Hindlimb muscle (tissue), 1 donor: Measurements from ENCODE around the gene LVRN. TPM values are rescaled to one million over a fixed set of nuclear protein-coding genes. Genes with fewer than 3 reads are reported as not detected.

Experiments
- DNase-seq: peaks from one replicate; pipeline ENCODE4 v3.0.0-alpha.2; 2013
- polyA plus RNA-seq: library from polyadenylated mRNA; unstranded; fragments of 120-200 nt; gene quantifications from one replicate; pipeline ENCODE4 v1.2.1, GENCODE V29; 2013; ENCODE audit not compliant: insufficient read length

Gene LVRN
- polyA plus RNA-seq, 1 donor: 4.1 TPM

DNA sequence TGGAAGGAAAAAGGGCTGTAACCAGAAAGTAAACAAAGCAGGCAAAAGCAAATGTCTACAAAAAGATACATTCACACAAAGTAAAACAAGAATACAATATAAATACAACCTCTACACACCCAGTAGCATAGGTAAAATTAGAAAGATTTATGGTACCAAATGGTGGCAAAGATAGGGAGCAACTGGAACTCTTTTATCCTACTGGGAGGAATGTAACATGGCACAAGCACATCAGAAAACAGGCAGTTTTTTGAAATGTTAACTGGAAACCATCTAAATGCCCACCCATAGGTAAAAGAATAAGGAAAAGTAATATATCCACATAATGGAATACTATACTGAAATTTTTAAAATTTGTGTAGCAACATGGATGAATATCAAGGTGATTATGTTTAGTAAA lies 61.3 kb downstream of the LVRN start:
- DNase-seq: no peak

DNA sequence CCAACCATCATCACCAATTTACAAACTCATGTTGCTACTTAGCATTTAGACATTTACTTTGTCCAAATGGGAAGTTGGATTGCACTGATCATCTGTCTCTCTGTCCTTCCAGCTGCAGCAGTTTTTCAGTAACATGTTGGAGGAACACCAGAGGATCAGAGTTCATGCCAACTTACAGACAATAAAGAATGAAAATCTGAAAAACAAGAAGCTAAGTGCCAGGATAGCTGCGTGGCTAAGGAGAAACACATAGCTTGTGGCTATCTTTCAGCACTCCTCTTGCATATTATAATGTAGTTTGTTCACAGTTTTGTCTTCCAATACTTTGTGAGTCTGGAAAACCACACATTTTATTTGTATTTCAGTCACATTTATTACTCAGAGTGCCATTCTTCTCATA lies 63.6 kb downstream of the LVRN start:
- DNase-seq: no peak

DNA sequence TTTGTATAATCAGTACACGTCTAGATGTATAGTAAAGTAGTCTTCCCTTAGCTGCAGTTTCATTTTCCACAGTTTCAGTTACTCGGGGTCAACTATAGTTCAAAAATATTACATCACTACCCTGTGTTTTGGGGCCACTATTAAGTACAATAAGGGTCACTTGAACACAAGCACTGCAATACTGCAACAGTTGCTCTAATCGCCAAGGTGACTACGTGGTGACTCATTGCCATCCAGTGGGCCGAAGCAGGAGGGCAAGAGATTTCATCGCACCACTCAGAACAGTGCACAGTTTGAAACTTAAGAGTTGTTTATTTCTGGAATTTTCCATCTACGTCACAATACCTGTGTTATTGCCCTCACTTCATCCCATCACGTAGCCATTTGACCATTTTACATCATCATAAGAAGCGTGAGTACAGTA lies 69.8 kb downstream of the LVRN start, which contains the start of gene ARL14EPL:
Gene ARL14EPL (plus strand): TSS at position 379 of the 424 bp plus-strand sequence. CDS start 18,994 bp downstream, outside the sequence.
- peak; percentile 40 for DNase-seq

DNA sequence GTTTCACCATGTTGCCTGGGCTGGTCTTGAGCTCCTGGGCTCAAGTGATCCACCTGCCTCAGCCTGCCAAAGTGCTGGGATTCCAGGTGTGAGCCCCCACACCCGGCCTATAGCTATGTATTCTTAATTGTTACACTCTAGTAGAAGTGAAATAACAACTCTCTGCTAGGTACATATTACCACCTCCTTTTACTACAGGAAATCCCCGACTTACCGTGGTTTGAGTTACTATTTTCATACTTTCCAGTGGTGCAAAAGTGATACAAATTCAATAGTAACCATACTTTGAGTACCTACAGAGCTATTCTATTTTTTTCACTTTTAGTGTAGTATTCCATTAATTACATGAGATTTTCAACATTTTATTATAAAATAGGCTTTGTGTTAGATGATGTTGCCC lies 70.7 kb downstream of the LVRN start:
- no peak for DNase-seq

DNA sequence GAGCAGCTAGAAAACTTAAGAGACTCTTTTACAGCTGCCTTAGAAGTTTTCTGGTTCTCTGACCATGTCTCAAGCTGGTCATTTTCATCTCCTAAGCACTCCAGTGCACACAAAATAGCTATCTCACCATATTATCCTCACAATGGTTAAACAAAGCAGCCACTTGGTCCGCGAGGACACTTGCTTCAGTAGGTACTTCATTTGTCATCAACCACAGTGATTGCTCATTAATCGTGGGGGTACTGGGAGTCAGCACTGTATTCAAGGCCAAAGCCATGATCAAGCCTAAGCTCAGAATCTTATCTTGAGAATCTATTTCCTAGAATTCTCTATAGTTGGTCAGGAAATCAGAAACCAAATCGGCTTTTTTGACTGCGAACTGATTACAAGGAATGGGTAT lies 72.8 kb downstream of the LVRN start:
- DNase-seq: no peak

DNA sequence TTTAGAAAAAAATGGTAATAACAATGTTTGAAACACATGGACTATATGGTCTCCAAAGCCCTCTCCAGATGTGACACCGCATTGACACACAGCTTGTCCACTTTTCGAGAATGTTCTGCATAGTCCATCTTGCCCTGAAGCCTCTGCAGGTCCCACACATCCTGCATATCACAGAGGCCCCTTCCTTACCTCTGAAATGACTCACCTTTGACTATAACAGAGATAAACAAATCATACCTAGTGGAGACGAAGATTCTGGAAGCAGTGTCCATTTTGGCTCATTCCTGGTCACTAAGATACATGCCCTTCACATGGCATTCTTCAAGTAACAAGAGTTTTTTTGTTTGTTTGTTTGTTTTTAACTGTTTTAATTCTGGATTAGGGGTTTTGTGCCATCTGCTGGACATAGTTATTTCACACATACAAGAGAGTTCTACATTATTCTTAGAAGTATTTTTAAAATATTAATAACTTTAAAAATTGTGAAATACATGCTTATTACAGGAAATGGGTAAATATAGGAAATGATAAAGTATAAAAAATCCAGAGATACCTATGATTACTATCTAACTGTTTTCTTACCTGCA lies 75.1 kb downstream of the LVRN start:
- DNase-seq: no peak

DNA sequence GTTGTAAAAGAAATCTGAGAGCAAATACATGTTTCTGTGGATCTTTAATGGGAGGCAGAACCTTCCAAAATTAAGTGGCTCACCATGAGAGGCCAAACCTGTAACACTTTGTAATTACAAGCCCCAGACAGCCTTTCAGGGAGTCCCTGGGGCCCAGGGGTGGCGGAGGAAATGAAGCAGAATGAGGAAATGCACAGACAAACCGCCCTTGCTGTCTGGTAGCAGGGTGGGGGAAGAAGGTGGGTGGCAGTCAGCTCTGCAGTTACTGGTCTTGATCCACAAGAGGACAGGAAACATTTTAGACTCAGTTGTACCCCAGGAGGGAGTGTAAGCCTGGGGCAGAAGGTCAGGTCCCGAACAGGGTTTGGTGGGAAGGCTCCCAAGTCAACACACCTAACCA lies 76.5 kb downstream of the LVRN start:
- no peak for DNase-seq

DNA sequence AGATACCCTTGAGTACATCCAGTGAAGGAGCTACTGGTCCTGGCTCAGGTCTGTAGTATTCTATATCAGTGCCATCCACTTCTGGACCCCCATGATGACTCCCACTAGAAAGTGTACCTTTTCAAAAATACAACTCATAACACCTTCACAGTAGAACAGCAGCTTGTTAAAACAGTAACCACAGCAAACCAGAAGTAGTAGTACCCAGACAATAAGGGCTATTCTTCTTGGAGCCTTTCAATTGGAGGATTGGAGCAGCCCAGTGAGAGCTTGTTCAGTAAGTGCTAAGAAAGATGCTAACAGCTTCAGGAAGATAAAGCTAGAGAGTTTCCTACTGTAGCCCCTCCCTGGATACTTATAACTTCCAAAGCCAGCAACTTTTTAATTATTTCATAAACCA lies 80.1 kb downstream of the LVRN start:
- DNase-seq: no peak

DNA sequence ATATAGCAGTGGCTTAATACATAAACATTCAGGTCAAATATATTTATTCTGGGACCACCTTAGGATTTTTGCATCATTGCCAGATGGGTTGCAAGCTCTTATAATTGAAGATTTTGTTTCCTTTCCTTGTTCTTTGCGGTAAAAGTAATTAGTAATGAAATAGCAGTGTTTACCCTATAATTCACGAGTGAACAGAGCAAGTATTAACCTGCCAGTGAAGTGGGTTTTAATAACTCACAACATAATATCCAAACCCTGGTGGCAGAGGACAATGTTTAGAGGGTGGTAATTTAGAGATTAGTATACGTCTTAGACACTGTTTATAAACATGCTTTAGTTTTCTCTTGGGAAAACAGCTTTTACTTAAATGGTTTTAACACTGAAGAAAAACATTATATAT lies 81.8 kb downstream of the LVRN start:
- DNase-seq: no peak

DNA sequence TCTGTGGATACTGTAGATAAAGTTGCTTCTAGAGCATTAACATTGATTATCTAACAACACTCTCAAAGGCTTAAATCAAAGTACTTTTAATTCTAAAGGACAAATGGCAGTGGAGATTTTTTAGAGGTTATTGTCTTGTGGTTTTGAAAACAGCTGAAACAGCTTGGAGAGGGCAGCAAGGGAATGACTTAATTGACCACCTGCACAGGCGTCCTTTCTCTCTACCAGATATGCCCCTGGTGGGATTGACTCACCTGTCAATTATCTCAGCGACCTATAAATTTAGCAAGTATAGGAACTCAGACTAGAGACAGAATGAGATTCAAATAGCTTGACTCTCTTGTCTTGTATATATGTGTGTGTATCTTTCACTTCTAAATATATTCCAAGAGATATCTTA lies 83.5 kb downstream of the LVRN start:
- no peak for DNase-seq

DNA sequence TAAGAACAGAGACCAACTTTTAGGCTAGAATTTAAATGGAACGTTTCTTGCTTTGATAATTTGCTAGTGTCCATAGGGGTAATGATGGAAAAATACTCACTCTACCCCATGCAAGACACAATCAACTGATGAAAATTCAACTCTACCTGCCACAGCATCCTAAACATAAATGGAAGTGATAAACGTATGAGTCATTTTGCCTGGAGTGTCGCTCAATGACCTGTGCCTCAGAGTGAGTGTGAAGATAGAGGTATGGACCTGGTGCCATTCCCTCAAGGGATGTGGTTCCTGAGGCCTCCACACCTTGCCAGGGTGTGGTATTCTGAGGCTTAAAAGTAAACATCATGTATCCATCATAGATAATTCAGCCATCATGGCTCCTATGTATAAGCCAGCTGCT lies 84.0 kb downstream of the LVRN start:
- no peak for DNase-seq

DNA sequence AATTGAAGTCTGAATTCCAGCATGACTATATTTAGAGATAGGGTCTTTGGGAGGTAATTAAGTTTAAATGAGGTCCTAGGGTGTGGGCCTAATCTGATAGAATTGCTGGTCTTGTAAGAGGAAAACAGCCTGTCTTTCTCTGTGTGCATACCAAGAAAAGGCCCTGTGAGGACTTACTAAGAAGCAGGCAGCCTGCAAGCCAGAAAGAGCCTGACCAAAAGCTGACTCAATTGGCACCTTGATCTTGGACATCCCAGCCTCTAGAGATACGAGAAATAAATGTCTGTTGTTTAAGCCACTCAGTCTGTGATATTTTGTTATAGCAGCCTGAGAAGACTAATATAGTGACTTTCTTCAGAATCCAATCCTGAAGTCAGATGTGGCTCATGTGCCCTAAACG lies 84.5 kb downstream of the LVRN start:
- DNase-seq: no peak

DNA sequence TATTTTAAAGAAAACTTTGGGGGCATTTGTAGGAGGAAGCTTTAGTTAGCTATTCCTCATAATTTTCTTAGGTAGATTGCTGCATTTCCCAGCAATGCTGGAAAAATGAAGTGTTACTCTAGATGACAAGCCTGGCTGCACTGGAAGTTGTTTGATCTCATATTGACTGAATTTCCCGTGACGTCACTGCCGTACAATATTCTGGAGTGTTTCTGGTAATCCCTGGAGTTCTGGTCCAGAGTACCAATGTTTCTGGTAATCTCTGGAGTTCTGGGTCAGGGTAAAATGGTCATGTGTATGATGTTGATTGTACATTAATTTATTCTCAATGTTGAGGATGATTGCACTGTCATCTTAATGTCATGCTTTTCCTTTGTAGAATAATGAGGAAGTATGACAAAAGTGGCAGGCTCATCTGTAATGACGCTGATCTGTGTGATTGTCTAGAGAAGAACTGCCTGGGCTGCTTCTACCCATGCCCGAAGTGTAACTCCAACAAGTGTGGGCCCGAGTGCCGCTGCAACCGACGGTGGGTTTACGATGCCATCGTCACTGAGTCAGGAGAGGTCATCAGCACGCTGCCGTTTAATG lies 96.2 kb downstream of the LVRN start:
- DNase-seq: no peak

DNA sequence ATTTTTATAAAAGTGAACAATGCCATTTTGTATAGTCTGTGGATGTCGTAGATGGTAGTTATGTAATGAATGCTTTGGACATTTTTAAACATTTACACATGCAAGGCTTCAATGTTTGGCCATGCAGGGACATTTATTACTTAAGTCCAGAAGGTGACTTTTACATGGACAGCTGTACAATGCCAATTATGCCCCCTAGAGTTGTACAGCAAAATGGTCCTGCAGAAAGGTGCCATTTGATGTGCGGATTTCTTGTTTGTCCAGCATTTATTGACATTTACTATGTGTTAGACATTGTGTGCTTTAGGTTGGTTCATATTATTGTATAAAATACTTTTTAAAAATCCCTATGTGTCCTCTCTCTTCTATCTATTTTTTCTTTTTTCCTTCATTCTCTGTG lies 100.1 kb downstream of the LVRN start:
- no peak for DNase-seq

DNA sequence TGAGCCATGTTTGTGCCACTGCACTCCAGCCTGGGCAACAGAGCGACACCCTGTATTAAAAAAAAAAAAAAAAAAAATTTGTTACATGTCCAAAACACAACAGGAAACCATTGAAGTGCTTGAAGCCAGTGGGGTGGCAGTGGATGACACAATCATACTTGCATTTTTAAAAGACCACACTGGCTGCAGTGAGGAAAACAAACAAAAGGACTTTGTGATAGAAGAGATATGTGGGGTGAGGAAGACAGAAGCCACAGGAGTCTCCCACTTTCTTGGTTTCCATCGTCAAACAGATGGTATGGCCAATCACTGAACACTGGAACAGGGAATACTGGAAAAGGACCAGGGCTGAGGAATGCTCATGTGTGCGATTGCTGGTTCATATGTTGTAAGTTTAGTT lies 101.7 kb downstream of the LVRN start:
- no peak for DNase-seq

DNA sequence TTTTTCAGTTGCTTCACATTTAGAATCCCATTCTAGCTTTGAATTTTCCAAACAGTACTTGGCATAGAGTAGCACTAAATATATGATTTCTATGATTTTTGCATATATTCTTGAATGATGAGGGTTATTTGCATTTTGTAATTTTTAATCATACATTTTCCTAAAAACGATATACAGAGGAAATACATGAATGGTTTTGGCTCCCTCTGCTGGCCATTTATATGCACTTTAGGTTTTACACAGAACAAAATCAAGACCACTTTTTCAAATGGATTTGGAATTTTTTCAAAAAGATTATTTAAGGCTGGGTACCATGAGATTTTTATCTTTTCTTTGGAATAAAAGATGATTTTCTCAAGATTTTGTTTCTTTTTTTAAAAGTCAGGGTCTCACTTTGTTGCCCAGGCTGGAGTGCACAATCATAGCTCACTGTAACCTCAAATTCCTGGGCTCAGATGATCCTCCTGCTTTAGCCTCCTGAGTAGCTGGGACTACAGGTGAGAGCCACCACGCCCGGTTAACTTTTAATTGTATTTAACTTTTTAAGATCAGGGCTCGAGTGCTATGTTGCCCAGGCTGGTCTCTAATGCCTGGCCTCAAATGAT lies 105.9 kb downstream of the LVRN start:
- peak; percentile 65 for DNase-seq

DNA sequence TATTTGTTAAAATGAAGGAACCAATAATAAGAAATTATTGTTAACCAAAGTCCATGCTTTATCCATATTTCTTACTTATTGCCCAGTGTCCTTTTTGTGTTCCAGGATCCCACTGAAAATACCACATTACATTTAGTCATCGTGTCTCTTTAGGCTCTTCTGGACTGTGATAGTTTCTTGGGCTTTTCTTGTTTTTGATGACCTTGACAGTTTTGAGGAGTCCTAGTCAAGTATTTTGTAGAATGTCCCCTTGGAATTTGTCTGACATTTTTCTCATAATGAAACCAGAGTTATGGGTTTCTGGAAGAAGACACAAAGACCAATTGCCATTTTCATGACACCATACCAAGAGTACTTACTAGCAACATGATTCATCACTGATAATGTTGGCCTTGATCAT lies 108.9 kb downstream of the LVRN start:
- no peak for DNase-seq

DNA sequence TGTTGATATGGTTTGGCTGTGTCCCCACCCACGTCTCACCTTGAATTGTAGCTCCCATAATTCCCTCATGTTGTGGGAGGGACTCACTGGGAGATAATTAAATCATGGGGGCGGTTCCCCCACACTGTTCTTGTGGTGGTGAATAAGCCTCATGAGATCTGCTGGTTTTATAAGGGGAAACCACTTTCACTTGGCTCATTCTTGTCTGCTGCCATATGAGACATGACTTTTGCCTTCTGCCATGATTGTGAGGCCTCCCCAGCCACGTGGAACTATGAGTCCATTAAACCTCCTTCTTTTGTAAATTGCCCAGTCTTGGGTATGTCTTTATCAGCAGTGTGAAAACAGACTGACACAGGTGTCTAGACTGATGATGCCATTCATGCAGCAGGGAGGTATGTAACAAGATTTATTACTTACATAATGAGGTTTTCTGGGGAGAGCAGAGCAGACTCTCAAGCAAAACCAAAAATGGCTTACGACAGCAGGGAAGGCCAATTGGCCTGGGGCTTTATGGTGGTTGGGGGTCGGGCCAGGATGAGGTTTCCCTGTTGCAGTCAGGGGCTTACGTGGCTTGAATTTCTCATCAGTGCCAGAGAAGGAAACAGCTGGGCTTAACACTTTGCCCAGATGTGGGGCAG lies 113.0 kb downstream of the LVRN start:
- DNase-seq: no peak

DNA sequence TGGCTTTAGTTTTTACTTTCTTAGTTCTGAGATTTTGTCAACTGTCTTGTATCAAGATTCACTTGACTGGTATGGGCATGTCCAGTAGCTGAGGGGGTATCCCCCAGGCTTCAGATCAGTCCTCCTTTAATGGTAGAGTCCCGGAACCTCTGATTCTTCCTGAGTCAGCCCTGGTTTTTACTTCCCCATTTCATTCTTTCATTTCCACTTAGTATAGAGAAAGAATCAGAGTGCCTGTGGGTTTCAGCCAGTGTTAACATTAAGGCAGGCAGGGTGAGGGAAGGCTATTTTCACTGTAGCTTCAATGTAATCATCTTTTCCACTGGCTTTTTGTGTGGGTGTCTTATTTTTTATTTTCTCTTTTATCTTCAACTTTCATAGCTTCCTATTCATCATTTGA lies 114.2 kb downstream of the LVRN start:
- no peak for DNase-seq

Other genes starting within 250 kb of the LVRN start
- gene CDO1, start 145.8 kb upstream of the LVRN start, polyA plus RNA-seq: 15.4 TPM
- gene ATG12, start 120.9 kb upstream of the LVRN start, polyA plus RNA-seq: 48.4 TPM
- gene AP3S1, start 120.5 kb upstream of the LVRN start, polyA plus RNA-seq: 87.2 TPM
- gene ARL14EPL, start 70.0 kb downstream of the LVRN start, polyA plus RNA-seq: 0.10 TPM
- 23.9 TPM for gene COMMD10, start 122.5 kb downstream of the LVRN start, polyA plus RNA-seq